Ishikawa (cell line): Measurements from ENCODE around the gene DLL4.

Source experiments
- EGR1 ChIP-seq: IDR thresholded peaks from 2 replicates; pipeline ENCODE4 v1.6.1; 2012
- EP300 ChIP-seq: IDR thresholded peaks from 2 replicates; pipeline ENCODE4 v1.6.1; 2012; ENCODE audit warnings: borderline replicate concordance
- MAX ChIP-seq: IDR thresholded peaks from 2 replicates; pipeline ENCODE4 v1.6.1; 2012
- NFIC ChIP-seq: IDR thresholded peaks from 2 replicates; pipeline ENCODE4 v1.6.1; 2012
- TF ChIP-seq, protein P1 (sequence below): IDR thresholded peaks from 2 replicates; pipeline ENCODE4 v1.6.1; 2012; ENCODE audit warnings: low read depth, mild to moderate bottlenecking

GRCh38 chr15:40941068-40941527 is 12.0 kb downstream of the DLL4 start:
- TF ChIP-seq, protein P1, sequence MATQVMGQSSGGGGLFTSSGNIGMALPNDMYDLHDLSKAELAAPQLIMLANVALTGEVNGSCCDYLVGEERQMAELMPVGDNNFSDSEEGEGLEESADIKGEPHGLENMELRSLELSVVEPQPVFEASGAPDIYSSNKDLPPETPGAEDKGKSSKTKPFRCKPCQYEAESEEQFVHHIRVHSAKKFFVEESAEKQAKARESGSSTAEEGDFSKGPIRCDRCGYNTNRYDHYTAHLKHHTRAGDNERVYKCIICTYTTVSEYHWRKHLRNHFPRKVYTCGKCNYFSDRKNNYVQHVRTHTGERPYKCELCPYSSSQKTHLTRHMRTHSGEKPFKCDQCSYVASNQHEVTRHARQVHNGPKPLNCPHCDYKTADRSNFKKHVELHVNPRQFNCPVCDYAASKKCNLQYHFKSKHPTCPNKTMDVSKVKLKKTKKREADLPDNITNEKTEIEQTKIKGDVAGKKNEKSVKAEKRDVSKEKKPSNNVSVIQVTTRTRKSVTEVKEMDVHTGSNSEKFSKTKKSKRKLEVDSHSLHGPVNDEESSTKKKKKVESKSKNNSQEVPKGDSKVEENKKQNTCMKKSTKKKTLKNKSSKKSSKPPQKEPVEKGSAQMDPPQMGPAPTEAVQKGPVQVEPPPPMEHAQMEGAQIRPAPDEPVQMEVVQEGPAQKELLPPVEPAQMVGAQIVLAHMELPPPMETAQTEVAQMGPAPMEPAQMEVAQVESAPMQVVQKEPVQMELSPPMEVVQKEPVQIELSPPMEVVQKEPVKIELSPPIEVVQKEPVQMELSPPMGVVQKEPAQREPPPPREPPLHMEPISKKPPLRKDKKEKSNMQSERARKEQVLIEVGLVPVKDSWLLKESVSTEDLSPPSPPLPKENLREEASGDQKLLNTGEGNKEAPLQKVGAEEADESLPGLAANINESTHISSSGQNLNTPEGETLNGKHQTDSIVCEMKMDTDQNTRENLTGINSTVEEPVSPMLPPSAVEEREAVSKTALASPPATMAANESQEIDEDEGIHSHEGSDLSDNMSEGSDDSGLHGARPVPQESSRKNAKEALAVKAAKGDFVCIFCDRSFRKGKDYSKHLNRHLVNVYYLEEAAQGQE: no peak
- no peak for TF ChIP-seq EP300
- no peak for TF ChIP-seq NFIC
- TF ChIP-seq MAX: no peak
- TF ChIP-seq EGR1: no peak
